K562 (cell line): Measurements from ENCODE around the gene CLEC4M. TPM values are rescaled to one million over a fixed set of nuclear protein-coding genes. Genes with fewer than 3 reads are reported as not detected.

ENCODE experiments used
- ATAC-seq: fragments of 200-7000 bp; cut with Tn5 transposase; 3 replicates; pipeline ENCODE4 v1.9.1; 2020; ENCODE audit warnings: moderate library complexity
- BruUV-seq: library from RNA; stranded (reverse); fragments of 400-500 nt; replicated peaks from 2 replicates; lab custom pipeline; 2021; lab: Mats Ljungman, UMichigan
- CTCF ChIA-PET: fragments of 300-600 bp; formaldehyde crosslinking; extraction: SDS; loops from one replicate; lab custom pipeline; 2021; ENCODE audit warnings: low intra/inter-chr PET ratio; lab: Yijun Ruan, JAX
- POLR2A ChIA-PET: fragments of 300-600, 350-650 bp; sonication (Branson Sonifier 250); formaldehyde crosslinking; extraction: SDS; loops from one replicate; lab custom pipeline; 2021; ENCODE audit warnings: antibody characterized with exemption, inconsistent platforms; lab: Yijun Ruan, JAX
- DNase-seq, 4 experiments: peaks; one replicate each; pipeline versions ENCODE4 v3.0.0 to v3.0.0-alpha.2; 2011 to 2018; ENCODE audit warnings: low spot score in 3 of 4, mixed read lengths in 3 of 4; ENCODE audit errors: extremely low read depth in 1 of 4
- FAIRE-seq: peaks from 2 replicates; lab custom pipeline; 2011; peaks lifted over from hg19 to GRCh38; lab: Jason Lieb, UNC
- H2AFZ ChIP-seq: 2 replicates; pipeline ENCODE4 v1.6.0; 2011; ENCODE audit warnings: low read depth, low read length, control low read depth, inconsistent platforms
- H3K27ac ChIP-seq: fragments of 200-600 bp; 3 replicates; pipeline ENCODE4 v1.8.0; 2011; ENCODE audit warnings: low read depth, mild to moderate bottlenecking, control low read depth, inconsistent platforms, low read length, moderate library complexity, mixed read lengths; ENCODE audit errors: extremely low read depth
- H3K27me3 ChIP-seq, 2 experiments: fragments of 300-600 bp in 1 of 2; 2 replicates in 1 of 2; 3 replicates in 1 of 2; pipeline versions ENCODE4 v1.6.0 to v1.8.0; 2011; ENCODE audit warnings: inconsistent platforms in 2 of 2, low read length in 2 of 2, mild to moderate bottlenecking in 1 of 2, mixed read lengths in 1 of 2, moderate library complexity in 1 of 2; ENCODE audit not compliant: control insufficient read depth in 2 of 2, insufficient read depth in 2 of 2
- H3K36me3 ChIP-seq: fragments of 300-600 bp; 3 replicates; pipeline ENCODE4 v1.8.0; 2011; ENCODE audit warnings: mild to moderate bottlenecking, low read length, inconsistent platforms; ENCODE audit not compliant: control insufficient read depth, insufficient read depth
- H3K4me1 ChIP-seq, 2 experiments: fragments of 200-600 bp in 1 of 2; replicated peaks in 1 of 2; 2 replicates in 1 of 2; 3 replicates in 1 of 2; pipeline versions ENCODE4 v1.5.1 to v1.8.0; 2011; ENCODE audit warnings: inconsistent platforms in 2 of 2, low read length in 2 of 2, mild to moderate bottlenecking in 1 of 2, mixed read lengths in 1 of 2, moderate library complexity in 1 of 2; ENCODE audit not compliant: control insufficient read depth in 2 of 2, insufficient read depth in 2 of 2
- H3K4me2 ChIP-seq: 2 replicates; pipeline ENCODE4 v1.6.1; 2011; ENCODE audit warnings: low read length, control low read depth, inconsistent platforms, mixed read lengths; ENCODE audit not compliant: insufficient read depth
- H3K4me3 ChIP-seq: fragments of 200-600 bp; sonication (generic), shearing (Covaris generic); 2 replicates; pipeline ENCODE4 v1.5.1; 2016; ENCODE audit warnings: control low read depth, inconsistent platforms
- H3K79me2 ChIP-seq: fragments of 200-600 bp; 3 replicates; pipeline ENCODE4 v1.8.0; 2011; ENCODE audit warnings: low read length, inconsistent platforms; ENCODE audit not compliant: control insufficient read depth, insufficient read depth
- H3K9ac ChIP-seq, 2 experiments: 2 replicates each; pipeline versions ENCODE4 v1.6.0 to v1.6.1; 2011; ENCODE audit warnings: low read depth in 2 of 2, low read length in 2 of 2, control low read depth in 1 of 2, inconsistent platforms in 1 of 2, mild to moderate bottlenecking in 1 of 2, mixed read lengths in 1 of 2; ENCODE audit not compliant: insufficient read depth in 1 of 2
- H3K9me1 ChIP-seq: one replicate; pipeline ENCODE4 v1.6.0; 2011; ENCODE audit warnings: inconsistent platforms, mild to moderate bottlenecking, low read length, moderate library complexity; ENCODE audit not compliant: control insufficient read depth, insufficient read depth
- H3K9me3 ChIP-seq: replicated peaks from 2 replicates; pipeline ENCODE4 v1.5.1; 2011; ENCODE audit warnings: low read depth, low read length, inconsistent platforms; ENCODE audit not compliant: control insufficient read depth, insufficient read depth
- H4K20me1 ChIP-seq: replicated peaks from 2 replicates; pipeline ENCODE4 v1.6.1; 2011; ENCODE audit warnings: low read length, inconsistent platforms, mixed read lengths; ENCODE audit not compliant: control insufficient read depth, insufficient read depth
- CEBPB ChIP-seq: fragments of 450-650 bp; IDR thresholded peaks from 2 replicates; pipeline ENCODE4 v1.6.1; 2016; ENCODE audit warnings: missing genetic modification characterization, missing compliant biosample characterization
- CTCF ChIP-seq, 3 experiments: IDR thresholded peaks in 2 of 3; conservative IDR thresholded peaks in 1 of 3; 2 replicates each; pipeline ENCODE4 v1.5.1; 2011 to 2012; ENCODE audit warnings: low read length in 3 of 3, mild to moderate bottlenecking in 3 of 3, control low read depth in 2 of 3, improper control_type of control experiment in 1 of 3, inconsistent platforms in 1 of 3, low read depth in 1 of 3, mixed read lengths in 1 of 3, moderate library complexity in 1 of 3; ENCODE audit not compliant: insufficient read depth in 2 of 3
- E2F1 ChIP-seq: sonication (generic); formaldehyde crosslinking; IDR thresholded peaks from 2 replicates; pipeline ENCODE4 v1.8.1; 2023; ENCODE audit warnings: mild to moderate bottlenecking, missing genetic modification reagents, moderate library complexity
- ELF2 ChIP-seq: fragments of 250-450 bp; sonication (Bioruptor Pico); IDR thresholded peaks from 2 replicates; pipeline ENCODE4 v1.5.0; 2021; ENCODE audit warnings: mild to moderate bottlenecking
- HINFP ChIP-seq: fragments of 450-650 bp; conservative IDR thresholded peaks from 2 replicates; pipeline ENCODE4 v1.6.1; 2016; ENCODE audit warnings: missing genetic modification characterization, low read depth, mild to moderate bottlenecking, control low read depth, missing compliant biosample characterization
- KLF6 ChIP-seq: fragments of 250-450 bp; sonication (Bioruptor Pico); IDR thresholded peaks from 2 replicates; pipeline ENCODE4 v1.4.0; 2020; ENCODE audit warnings: mild to moderate bottlenecking, moderate library complexity, borderline replicate concordance
- MTA2 ChIP-seq: fragments of 450-650 bp; IDR thresholded peaks from 2 replicates; pipeline ENCODE4 v1.6.1; 2016; ENCODE audit warnings: low read depth
- PHB ChIP-seq: fragments of 250-450 bp; sonication (Bioruptor Pico); IDR thresholded peaks from 2 replicates; pipeline ENCODE4 v1.5.0; 2021
- RBM39 ChIP-seq: fragments of 200-400 bp; formaldehyde crosslinking; optimal IDR thresholded peaks from 2 replicates; pipeline ENCODE3; 2018; ENCODE audit warnings: low read depth, low read length
- SUPT5H ChIP-seq: fragments of 450-650 bp; IDR thresholded peaks from 2 replicates; pipeline ENCODE4 v1.6.1; 2016
- TAF15 ChIP-seq: fragments of 200-400 bp; formaldehyde crosslinking; IDR thresholded peaks from 2 replicates; pipeline ENCODE4 v1.6.1; 2017; ENCODE audit warnings: mild to moderate bottlenecking, low read depth, low read length, moderate library complexity
- TEAD2 ChIP-seq: fragments of 450-650 bp; IDR thresholded peaks from 2 replicates; pipeline ENCODE4 v1.6.1; 2016; ENCODE audit warnings: missing genetic modification characterization, control low read depth, missing compliant biosample characterization
- YBX1 ChIP-seq: fragments of 450-650 bp; IDR thresholded peaks from 2 replicates; pipeline ENCODE4 v1.7.1; 2016; ENCODE audit warnings: mild to moderate bottlenecking
- ZNF354B ChIP-seq: fragments of 250-450 bp; sonication (Bioruptor Pico); IDR thresholded peaks from 2 replicates; pipeline ENCODE4 v1.4.0; 2020
- WGBS: fragments of 100-300 bp; shearing (Covaris generic); methylation state at CpG from one replicate; pipeline ENCODE4 v1.1.6; 2016; ENCODE audit warnings: low coverage, mixed read lengths; ENCODE audit not compliant: insufficient coverage; ENCODE audit errors: missing lambda C conversion rate; 5-methylcytosine and 5-hydroxymethylcytosine counted together
- in situ Hi-C: fragments of 300-500 bp; cut with MboI; formaldehyde crosslinking; loops from 4 replicates; pipeline ENCODE4 v1.15.0; 2018; ENCODE audit warnings: inconsistent platforms, mixed read lengths
- intact Hi-C: fragments of 100-400 bp; cut with micrococcal nuclease; formaldehyde crosslinking; loops from 2 replicates; pipeline ENCODE4 v1.14.2; 2022
- polyA plus RNA-seq, 8 experiments: library from polyadenylated mRNA; depleted of rRNA in 4 of 8; stranded (reverse) in 5 of 8; unstranded in 3 of 8; fragments of >200 nt; fragmentation: Nextera tagmentation in 2 of 8; fragmentation: Illumina TruSeq in 1 of 8; extraction: Ambion mirVana in 2 of 8; extraction: Trizol in 1 of 8; gene quantifications; 2 replicates each; pipeline versions ENCODE4 v1.2.1 to v1.2.3, GENCODE V29; 2011 to 2014; ENCODE audit warnings: inconsistent platforms in 1 of 8, missing spikeins in 1 of 8
- total RNA-seq, 7 experiments: library from RNA; depleted of rRNA in 6 of 7; stranded (reverse); fragments of >200 nt in 6 of 7; fragmentation: Illumina TruSeq in 2 of 7; extraction: Trizol in 2 of 7; gene quantifications; 2 replicates each; pipeline versions ENCODE4 v1.2.1 to v1.2.3, GENCODE V29; 2011 to 2021; ENCODE audit warnings: low replicate concordance in 1 of 7

CLEC4M gene
- total and polyA plus RNA-seq, 9 of the 15 experiments (the other 6 are each of a cell fraction or from before 2014, with no cell fraction given): 0.08 to 0.18 TPM; not detected in 7

- TF ChIP-seq RBM39 (no peak), TAF15 (no peak), YBX1 (no peak), HINFP (tag) (no peak), SUPT5H (no peak), ZNF354B (CRISPR knock-in tag) (no peak), MTA2 (no peak), E2F1 (CRISPR knock-in tag) (no peak), CEBPB (tag) (no peak), CTCF (IDR thresholded peaks at IDR 0.05 in 2 of 3, conservative IDR thresholded peaks at IDR 0.05 in 1 of 3; ENCODE audit: insufficient read depth in 2 of 3, low read depth in 1 of 3, low read length in 3 of 3) (no peak), PHB (CRISPR knock-in tag) (no peak), KLF6 (no peak), TEAD2 (no peak), ELF2 (CRISPR knock-in tag) (no peak)
- intact Hi-C loops: no loop called here
- H3K27ac ChIP-seq: no peak overlapping the region
- in situ Hi-C loops: no loop called here
- no peak overlapping the region for H2AFZ ChIP-seq
- ATAC-seq: no peak
- no peak overlapping the region for H3K9ac ChIP-seq
- no peaks in the 10 kb centered on the region for H3K9me1 ChIP-seq
- peaks cover 0 to 5% of the 10 kb centered on the region in 2 experiments; a peak in 3 of 5 replicates for H3K27me3 ChIP-seq
- H3K4me3 ChIP-seq: no peak overlapping the region
- BruUV-seq: no TSS peak
- POLR2A ChIA-PET: interaction anchor here (0.6 kb wide), 1 partner anchor 154 kb away, joined by 3 read pairs; no protein-coding TSS in a partner anchor
- H4K20me1 ChIP-seq: no peaks in the 10 kb centered on the region
- no peaks in the 10 kb centered on the region for H3K36me3 ChIP-seq
- 2% methylated on average over 12 of the region's 12 CpGs for WGBS
- H3K79me2 ChIP-seq: no peaks in the 10 kb centered on the region
- DNase-seq: no peak
- no peak overlapping the region for H3K4me2 ChIP-seq
- H3K4me1 ChIP-seq: peaks cover 0 to 2% of the 10 kb centered on the region in 2 experiments; a peak in 3 of 5 replicates
- CTCF ChIA-PET: no interaction called here
- FAIRE-seq: no peak
- H3K9me3 ChIP-seq: 0 out of 2 replicates have a peak, but pooled peaks cover under 1% of the 10 kb centered on the region
These were observed 18.0 kb upstream of the CLEC4M start for GRCh38 chr19:7744871-7745650.
